Measurements from ENCODE around the gene CBARP.

- TF ChIP-seq CTCF (conservative IDR thresholded peaks at IDR 0.05; ENCODE audit: low read depth, low read length): no peak
- TF ChIP-seq EZH2 (IDR thresholded peaks at IDR 0.05; ENCODE audit: borderline replicate concordance, low read depth, low read length, poor library complexity, severe bottlenecking): no peak
These were observed 31.5 kb downstream of the CBARP start for GRCh38 chr19:1206150-1206863.
